Activated naive CD4-positive, alpha-beta T cell (primary cell): Measurements from ENCODE around the gene TTC21A.

ENCODE experiments used
- DNase-seq, 4 experiments: peaks; one replicate each; lab custom pipeline; 2025; lab: John Stamatoyannopoulos, UW

TTC21A gene

DNA sequence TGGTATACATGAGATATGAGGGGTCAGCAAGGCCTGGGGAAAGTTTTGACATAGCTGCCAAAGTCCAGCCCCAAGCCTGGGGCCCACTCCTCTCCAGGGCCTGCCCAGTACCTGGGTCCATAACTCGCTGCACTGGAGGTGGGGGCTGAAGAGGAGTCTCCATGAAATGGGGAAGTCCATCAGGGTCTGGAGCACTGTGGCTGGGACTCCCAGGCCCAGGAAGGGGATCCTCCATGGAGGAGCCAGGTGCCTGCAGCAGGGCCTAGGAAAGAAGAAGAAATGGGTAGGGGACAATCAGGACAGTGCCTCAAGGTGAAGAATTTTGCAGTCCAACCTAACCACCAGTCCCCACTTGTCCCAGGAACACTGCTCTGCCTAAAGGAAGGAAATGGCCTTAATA, 8.2 kb upstream of the TTC21A start:
- DNase-seq, result no peak

DNA sequence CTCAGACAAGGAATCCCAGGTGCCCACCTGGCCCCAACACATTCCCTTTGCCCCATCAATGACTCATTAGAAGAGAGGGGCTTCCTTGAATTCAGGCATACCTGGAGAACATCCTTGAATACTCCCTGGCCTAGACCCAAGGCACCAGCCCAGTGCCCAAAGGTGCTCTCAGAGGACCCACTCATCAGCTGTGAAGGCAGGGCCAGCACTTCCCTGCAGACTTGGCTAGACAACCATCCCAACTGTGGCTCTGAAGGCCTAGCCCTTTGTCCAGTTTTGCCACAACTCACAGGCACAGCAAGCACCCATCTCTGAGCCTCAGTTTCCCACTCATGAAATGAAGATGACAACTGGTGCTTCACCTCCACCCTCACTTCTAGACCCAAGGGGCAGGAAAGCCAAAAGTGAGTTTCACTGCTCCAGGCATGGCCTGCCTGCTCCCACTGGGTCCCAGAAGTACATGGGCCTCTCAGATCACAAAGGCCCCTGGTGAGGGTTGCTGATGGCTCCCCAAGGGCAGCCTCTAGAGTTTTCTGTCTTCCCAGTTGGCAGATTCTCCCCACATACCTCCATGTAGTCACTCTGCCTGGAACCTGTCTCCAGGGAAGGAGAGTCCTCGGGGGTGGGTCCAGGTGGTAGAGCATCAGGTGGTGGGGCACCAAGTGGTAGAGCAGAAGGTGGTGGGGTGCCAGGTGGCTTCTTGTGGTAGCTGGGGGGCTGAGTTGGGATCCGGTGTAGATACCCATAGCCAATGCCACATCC, 7.6 kb upstream of the TTC21A start:
- DNase-seq, result no peak

DNA sequence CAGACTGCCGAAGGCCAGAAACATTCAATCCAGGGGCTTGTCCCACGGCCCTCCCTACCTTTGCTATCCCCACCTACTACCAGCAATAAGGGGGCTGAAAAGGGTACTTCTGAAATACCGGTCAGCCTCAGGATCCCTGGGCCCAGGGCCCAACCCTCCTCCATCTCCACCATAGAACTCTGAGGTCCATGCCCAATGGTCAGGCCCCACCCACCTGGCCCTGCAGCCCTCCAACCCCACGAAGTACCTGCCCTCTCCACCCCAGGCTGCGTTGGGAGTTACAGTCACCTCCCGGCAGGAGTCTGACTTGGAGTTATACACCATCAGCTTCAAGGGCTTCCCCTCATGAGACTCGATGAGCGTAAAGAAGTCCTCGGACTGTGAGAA, 7.0 kb upstream of the TTC21A start:
- DNase-seq, result no peak

DNA sequence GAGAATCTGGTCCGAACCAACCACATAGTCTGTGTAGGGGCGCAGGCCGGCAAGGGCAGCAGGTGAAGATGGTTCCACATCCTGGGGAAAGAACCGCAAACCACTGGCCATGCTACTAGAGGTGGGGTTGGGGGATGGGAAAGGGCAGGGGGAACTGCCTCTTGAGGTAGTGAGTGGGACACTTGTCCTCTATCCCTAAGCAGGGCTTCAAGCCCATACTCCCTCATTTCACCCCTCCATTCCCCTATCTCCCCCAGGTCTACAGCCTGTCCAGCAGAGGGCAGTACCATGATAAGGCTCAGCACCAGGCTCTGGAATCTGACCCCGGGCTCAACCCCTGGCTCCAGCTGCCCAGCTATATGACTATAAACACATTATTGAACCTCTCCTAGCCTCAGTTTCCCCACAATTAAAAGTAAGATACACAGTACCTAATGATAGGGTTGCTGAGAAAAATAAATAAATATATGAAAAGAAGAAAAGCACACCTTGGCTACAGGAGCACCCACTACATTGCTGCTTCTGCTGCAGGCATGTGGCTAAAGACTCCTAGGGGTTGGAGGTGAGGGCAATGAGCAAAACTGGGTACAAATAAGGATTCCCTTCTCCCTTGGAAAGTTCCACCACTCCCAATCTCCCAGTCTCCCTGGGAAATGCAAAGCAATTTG, 6.3 kb upstream of the TTC21A start:
- peak in 1 of 4 experiments; percentile 26 for DNase-seq

DNA sequence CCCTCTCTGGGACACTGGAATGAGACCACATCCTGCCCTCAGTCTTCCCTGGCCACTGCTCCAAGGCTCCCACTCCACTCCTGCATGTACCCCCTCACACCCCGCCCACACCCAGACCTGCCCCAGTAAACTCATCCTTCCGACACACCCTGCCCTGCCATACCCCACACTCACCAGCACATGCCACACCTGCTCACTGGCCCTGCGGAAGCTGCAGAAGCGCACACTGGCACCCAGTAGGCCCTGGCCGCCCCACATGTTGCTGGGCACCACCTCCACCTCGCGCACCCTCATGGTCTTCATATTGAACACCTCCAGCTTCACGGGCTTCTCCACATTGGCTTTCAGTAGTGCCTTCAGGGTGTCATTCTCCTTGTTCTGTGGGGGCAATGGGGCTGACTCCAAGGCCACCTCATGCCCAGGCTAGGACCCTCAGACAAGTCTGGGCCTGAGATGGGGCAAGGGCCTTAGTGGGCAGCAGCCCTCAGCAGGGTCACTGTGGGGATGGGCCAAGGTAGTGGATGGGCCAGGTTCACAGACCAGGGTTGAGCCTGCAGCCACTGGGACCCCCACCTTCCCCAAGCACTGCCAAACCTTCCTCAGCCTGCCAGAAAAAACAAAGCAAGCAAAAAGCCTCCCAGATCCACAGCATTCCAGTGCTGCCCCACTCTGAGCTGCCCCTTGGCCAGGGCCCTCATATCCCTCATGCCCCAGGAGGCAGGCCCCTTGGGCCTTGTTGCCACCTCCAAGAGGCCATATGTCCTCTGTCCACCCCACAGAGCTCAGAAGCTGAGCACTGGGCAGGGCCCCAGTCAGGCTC, 4.8 kb upstream of the TTC21A start:
- no peak for DNase-seq

DNA sequence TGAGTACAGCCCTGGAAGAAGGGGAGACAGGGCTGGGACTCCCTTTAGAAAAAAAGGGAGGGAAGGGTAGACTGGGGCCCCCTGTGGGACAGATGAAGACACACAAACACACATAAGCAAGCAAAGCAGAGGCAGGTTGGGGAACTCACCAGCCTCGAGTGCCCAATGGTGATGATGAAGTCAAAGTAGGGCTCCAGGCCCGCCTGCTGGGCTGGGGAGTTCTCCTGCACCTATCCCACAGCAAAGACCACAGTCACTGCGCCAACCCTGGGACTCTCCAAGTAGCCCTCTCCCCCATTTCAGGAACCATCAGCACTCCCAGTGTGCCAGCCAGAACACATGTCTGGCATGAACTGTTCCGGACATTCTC, 4.2 kb upstream of the TTC21A start:
- DNase-seq, result no peak

DNA sequence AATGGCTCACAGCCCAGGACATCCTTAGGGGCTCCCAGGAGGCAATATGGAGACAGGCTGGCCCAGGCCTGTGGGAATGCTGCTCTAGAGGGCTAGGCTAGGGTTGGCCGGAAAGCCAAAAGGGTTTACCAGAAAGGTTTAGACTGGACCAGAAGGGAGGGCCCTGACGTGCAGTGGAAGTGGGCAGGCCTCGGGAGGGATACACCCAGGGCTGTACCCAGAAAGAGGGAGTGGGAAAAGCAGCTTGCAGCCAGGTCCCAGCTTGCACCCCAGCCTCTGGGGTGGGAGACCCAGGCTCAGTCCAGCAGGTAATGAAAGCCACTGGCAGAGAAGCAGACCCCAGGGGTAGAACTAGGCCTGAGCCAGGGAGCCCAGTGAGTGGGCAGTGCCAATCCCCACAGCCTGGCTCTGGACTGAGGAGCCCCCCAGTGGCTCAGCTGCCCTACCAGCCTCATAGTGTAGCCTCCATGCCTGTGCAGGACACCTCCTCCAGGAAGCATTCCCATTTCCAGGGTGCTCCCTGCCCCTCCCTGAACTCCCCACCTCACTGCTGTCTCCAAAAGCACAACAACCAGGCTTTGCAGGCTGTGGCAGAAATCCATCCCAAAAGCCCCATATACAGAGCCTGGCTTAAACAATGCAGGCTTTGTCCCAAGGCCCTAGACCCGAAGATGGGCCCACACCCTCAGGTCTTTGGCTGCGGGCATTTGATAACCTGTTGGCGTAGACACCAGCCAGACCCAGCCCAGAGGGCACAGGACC, 3.5 kb upstream of the TTC21A start:
- DNase-seq, result no peak

DNA sequence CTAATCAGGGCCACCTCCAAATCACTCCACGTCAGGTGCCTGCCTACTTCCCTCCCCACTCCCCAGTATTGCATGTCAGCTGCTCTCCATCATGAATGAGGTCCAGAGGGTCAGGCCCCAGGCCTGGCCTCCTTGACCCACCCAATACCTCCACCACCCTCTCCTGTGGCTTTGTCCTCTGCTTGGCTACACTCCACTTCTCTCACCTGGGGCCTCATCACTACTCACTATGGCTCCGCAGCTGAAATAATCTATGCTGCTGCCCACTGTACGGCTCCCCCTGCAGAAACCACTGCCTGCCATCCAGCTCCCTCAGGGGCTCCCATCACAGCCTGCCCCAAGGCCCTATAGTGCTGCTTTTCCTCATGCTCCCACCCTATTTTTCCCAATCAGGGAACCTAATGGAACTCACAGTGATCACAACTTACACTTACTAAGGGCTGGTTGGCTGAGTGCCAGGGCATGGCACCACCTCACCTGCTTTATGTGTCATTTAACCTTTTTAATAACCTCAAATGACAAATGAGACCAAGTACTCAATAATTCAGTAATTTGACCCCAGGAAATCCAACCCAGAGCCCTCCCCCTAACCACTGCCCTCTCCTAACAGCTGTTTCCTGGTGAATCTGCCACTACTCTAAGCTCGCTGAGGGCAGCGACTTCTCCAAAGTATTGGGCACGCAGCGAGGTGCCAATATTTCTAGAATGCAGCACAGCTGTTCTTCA, 2.4 kb upstream of the TTC21A start:
- DNase-seq, result peak in 1 of 4 experiments; percentile 12

DNA sequence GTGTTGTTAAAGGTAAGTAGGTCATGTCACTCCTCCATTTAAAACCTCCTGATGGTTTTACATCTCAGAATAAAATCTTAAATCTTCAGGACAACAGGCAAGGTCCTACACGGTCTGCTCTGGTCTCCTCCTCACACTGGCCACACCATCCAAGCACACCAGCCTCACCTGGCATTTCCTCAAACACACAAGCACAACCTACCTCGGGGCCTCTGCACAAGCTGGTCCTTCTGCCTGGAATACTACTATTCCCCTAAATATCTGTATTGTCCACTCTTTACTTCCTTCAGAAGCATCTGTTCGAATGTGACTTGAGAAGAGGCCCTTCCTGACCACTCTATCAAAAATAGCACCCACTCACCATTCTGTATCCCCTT, 1.8 kb upstream of the TTC21A start:
- DNase-seq, result no peak

DNA sequence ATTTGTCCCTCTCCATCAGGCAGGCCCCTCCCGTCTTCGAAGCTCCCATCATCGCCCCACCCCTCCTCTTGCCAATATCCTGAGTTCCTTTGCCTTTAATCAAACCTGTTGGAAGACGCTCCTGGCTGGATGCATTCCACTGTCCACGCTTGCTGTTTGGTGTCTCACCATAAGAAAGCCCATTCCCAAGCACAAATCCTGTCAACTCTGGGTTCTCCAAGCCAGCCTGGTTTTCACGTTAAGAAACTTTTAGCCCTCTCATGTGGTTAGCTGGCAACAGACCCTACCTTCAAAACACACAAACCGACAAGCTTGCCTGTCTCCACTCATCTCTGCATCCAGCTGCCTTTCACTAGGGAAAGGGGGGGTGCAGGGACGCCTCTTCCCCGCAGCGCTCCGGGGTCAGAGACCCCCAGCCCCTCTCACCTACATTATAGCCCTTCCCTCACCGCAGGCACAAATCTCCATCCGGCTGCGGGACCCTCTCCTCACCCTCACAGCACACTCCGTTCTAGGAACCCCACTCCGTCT, 1.1 kb upstream of the TTC21A start:
- DNase-seq, result no peak

DNA sequence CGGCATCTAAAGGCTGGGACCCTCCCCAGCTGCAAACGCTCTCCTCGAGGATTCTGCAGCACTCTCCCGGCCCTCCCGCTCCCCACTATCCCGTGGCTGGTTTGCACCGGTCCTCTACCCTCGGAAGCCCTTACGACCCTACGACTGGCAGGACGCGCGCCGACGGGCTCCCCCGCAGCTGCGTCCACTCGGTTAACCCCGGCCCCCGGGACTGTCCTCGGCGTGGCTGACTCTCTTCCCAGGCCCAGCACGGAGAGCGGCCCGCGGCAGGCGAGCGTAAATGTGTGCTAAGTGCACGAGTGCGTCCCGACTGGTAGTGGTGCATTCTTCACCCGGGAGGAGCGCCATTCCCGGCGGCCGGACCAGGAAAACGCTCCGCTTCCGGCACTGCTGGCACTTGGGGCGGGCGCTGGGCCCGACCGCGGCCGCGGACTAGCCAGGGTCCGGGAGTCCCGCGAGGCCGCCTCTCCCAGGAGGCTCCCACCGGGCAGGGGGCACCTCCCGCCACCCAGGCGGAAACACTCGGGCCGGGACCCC, 561 bp upstream of the TTC21A start:
- DNase-seq, result no peak

DNA sequence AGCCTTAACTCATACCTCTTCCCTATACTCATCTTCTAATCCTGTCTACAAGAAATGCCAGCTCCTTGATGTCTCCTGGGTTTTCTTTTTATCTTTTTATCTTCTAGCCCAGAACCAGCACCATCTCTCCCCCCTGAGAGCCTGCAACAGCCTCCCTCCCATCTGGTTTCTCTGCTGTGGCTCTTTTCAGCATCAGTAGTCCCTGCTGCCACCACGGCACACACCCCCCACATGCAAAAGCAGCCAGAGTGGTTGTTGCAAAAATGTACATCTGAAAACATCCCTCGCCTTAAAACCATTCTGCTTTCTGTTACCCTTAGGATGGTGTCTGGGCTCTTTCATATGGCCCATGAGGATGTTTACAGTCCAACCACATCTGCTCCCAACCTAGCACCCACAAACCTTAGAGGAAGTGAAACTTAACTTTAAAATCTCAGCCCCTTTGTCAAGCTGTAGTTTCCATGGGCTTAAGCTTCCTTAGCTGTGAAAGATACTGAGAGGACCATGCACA, 775 bp downstream of the TTC21A start:
- peak in 1 of 4 experiments; percentile 9 for DNase-seq

DNA sequence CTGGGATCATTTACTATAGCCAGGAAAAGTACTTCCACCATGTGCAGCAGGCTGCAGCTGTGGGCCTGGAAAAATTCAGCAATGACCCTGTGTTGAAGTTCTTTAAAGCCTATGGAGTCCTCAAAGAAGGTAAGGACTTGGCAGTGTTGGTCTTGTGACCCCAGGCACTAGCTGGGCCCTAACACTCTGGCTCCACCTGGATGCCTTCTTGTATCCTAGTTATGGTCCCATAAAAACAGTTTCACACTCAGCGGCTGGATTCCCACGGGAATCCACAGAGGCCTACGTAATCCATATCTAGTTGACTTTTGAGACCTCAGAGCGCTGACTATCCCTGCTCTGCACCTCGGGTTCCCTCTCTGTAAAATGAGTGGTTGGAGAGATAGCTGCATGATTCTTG, 1.6 kb downstream of the TTC21A start:
- no peak for DNase-seq

DNA sequence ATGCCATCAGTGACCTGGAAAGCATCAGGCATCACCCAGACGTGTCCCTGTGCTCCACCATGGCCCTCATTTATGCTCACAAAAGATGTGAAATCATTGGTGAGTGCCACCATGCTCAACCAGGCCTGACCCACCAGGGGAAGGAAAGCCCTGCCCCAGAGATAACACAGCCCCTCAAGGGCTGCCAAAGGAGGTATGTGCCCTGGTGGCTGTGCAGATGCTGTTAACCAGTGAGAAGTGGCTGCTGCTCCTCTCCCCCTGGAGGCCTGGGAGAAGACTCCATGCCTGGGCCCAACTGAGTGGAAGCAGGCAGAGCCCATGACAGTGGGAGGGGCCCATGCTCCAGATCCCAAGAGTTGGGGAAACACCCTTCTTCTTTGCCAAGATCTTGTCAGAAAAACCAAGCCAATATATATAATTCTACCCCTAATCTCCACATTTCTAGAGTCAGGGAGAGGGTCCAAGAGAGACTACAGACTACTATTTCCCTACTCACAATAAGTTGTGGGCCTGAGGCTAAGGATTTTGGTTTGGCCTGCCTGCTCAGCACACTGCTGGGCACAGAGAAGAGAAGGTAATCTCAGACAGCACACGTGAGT, 2.7 kb downstream of the TTC21A start:
- DNase-seq, result no peak

DNA sequence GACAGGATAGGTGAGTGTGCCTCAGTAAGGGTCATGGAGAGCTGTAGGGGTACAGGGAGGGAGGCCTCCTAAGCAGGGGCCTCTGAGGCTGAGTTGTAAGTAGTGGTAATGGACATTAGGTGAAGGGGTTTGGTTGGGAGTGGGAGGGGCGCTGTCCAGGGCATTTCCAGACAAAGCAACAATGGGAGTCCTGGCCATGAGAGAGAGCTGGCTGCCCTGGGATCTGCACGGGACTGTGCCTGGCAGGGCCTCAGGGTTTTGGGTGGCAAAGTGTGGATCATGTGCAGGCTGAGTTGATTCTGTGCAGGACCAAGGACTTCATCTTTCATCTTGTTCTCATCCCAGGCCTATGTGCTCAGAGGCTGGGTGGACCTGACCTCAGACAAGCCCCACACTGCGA, 4.6 kb downstream of the TTC21A start:
- DNase-seq, result no peak

DNA sequence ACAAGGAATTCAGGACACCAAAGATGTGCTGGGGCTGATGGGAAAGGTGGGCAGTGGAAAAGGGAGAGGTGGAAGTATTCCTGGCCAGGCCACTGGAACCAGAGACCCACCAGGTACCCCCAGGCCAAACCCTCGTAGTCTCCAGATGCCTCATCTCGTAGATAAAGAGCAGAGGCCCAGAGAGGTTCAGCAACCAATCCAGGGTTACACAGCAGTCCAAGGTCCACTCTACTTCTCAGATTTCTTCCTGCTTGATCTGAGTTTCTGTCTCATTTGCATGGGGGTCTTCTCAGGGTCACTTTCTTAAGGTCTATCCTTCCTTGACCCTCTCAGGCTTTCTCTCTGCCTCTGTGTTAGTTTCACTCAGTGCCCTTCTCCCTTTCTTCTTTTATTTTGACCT, 5.1 kb downstream of the TTC21A start:
- no peak for DNase-seq

DNA sequence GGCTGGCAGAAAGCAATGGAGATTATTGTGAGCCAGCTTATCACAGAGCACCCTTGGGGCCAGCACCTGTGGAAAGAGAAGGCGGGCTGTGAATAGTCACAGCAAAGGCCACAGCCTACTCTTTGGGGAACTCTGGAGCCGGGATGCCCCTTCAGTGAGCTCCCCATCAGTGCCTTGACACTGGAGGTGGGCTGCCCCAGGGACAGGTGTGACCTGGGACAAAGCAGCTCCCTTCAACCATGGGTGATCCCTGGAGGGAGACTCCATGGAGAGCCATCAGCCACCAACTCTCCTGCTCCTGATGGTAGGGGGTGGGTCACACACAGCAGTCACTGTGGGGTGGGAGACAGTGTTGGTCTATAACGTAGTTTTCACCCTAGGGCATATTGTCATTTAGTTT, 5.8 kb downstream of the TTC21A start:
- DNase-seq, result no peak

DNA sequence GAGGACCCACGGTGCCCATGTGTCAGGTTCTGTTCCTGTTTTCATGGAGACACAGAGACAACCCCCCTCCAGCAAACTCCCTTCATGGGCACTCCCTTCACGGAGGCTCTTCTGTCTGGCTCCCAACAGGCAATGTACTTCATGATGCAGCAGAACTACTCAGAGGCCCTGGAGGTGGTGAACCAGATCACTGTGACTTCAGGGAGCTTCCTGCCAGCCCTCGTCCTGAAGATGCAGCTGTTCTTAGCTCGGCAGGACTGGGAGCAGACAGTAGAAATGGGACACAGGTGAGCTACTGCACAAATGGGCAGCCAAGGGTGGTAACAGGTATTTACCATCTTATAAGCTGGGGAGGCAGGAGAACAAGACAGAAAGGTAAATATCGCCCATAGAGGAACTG, 7.0 kb downstream of the TTC21A start:
- no peak for DNase-seq

DNA sequence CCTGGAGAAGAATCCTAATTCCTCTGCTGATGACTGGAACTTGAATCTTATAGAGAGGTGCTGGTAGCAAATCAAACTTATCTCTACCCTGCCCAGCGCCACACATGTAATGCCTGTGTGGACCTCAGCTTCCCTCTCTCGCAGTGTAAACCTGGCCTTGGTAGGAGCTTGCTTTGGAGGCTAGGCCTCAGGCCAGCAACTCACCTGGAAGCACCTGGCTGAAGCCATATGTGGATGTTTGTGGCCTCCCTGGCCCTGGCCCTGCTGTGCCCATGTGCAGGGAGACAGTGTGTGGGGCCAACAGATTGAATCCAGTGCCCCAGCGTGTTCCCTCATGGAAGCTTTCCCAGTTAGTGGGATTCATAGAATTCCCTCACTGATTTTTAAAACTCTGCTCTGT, 8.4 kb downstream of the TTC21A start:
- DNase-seq, result no peak

DNA sequence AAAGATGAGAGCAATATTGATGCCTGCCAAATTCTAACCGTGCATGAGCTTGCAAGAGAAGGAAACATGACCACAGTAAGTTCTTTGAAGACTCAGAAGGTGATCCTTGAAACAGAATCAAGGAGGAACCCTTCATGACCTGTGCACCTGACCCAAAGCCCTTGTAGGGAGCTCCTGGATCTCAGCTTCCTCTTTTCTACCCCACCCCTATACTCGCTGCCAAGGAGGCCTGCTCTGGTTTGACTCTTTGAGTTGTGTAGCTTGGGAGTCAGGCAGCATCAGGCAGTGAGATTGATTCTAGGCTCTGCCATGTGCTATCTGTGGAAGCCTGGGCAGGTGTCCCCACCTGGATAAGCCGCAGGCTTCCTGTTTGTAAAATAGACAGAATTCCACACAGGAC, 10.6 kb downstream of the TTC21A start:
- DNase-seq, result no peak
